DND-41 (cell line): ENCODE results near the gene ZRANB3.
"Not testable (repeated sequence)": the region's sequence is repeated elsewhere in the genome, so short reads cannot be mapped to it uniquely, and the experiment has no call there.

Experiments used
- CTCF ChIP-seq: IDR thresholded peaks from 2 replicates; pipeline ENCODE4 v1.5.1; 2012; ENCODE audit warnings: borderline replicate concordance, low read length, moderate library complexity, mild to moderate bottlenecking; ENCODE audit not compliant: poor library complexity, severe bottlenecking; ENCODE audit errors: extremely low read depth
- EZH2 ChIP-seq: IDR thresholded peaks from 3 replicates; pipeline ENCODE4 v1.6.1; 2012; ENCODE audit warnings: borderline replicate concordance, low read depth, mild to moderate bottlenecking, moderate library complexity, low read length, inconsistent platforms; ENCODE audit not compliant: severe bottlenecking

DNA sequence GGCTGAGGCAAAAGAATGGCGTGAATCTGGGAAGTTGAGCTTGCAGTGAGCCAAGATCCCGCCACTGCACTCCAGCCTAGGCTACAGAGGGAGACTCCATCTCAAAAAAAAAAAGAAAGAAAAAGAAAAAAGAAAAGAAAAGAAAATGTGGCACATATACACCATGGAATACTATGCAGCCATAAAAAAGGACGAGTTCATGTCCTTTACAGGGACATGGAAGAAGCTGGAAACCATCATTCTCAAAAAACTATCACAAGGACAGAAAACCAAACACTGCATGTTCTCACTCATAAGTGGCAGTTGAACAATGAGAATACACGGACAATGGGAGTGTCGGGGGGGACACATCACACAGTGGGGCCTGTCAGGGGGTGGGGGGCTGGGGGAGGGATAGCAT is 88.0 kb downstream of the ZRANB3 start:
- TF ChIP-seq CTCF, EZH2: not testable (repeated sequence)
